NCI-H446 treated with DMSO at 0.1 percent for 48 hours (cell line): ENCODE measurements around the gene FMNL2.

Source experiments
- DNase-seq: peaks from one replicate; lab custom pipeline; 2025; lab: John Stamatoyannopoulos, UW

The FMNL2 gene

DNA sequence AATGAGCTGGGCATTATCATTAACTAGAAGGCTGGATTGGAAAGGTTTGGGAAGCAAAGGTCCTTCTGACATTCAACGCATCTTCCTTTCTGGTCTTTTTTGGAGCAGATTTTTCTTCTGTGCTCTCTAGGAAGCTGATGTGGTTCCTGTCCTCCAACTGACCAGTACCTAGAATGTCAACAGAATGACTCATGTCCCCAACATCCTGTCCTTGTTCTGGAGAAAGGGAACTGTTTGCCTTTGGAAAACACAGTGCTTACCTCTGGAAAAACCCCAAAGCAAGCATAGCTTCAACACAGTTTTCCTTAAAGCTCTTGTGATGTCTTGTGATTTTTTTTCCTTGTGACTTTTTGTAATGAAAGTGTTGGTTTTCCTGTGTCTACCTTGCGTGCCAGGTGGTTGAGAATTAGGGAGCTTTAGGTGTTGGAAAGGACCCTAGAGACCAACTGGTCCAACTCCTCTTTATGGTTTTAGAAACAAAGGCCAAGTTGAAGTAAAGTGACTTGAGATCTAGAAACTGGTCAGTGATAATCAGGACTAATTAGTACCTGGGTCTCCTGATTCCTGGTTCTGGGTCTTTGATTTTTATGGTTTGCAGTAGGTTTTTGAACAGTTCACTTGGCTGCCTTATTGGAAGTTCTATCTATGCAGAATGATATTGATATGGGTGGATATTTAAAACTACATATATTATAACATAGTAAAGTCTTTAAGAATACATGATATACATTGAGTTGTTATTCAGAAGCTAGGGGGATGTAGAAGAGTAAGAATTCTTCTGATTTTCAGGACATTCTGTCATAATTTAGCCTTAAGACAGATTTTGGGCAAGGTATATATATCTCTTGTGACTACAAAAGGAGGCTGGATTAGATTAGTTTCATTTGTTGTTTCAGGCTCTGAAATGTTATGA, 70.5 kb downstream of the FMNL2 start:
- no peak for DNase-seq

DNA sequence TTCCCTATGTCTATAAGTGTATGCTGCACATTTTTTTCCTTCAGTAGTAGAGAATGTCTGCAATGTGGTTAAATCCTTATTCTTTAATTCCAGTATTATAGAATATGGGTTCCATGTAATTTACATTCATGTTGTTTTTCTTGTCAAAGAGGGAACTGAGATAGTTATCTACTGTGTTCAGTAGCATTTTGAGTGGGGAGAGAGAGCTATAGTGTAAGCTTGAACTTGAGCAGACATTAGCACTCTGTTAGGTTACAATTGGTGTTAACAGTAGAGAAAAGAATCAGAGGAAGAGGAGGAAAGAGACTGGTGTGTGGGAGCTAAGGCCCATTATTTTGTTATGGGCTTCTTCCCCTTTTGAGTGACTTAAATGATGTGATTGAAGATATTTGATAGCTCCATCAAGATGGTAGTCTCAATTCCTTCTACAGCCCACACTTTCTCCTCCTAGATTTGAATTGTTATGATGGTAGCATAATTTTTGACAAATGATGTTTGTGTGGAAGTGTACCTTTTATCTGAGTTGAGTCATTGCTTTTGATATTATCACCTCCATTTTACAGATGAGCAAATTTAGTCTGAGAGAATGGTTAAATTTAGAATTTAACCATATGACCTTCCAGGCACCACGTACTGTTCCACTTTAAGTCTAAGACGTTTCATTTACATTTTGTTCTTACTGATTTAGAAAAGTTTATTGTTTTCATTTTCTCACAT, 71.3 kb downstream of the FMNL2 start:
- no peak for DNase-seq

DNA sequence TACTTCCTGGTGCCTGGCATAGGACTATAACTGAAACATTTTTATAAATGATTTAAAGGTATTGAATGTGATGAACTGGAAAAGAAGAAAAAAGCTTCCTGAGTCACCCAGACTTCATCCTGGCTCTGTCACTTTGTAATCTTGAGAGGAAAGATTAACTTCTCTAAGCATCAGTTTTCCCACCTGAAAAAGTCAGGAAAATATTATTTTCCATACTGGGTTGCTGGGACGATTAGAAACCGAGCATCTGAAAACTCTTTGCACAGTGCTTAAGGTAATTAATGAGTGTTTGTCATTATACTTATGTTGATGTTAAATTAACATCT, 71.8 kb downstream of the FMNL2 start:
- DNase-seq = no peak

DNA sequence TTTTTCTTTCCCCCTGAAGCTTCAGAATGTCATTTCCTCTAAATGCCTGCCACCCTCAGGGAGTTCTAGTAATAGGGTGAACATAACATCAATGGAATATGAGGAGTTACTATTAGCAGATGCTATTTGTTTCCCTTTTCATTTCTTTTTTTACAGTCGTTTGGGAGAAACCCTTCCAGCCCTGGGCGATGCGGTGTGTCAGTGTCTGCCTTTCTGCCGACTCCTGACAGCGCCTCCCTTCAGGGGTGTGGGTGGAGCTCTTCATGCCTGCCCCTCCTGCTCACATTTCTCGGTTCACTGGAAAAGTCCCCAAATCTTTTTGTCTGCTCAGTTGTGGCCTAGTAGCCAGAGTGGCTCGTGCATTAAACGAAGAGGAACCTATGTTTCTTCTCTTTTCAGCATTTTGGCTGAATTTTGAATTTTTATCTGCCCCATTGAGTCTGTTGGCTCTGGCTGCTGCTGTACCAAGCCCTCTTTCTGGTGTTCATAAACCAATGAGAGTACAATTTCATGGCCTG, 72.3 kb downstream of the FMNL2 start:
- no peak for DNase-seq

DNA sequence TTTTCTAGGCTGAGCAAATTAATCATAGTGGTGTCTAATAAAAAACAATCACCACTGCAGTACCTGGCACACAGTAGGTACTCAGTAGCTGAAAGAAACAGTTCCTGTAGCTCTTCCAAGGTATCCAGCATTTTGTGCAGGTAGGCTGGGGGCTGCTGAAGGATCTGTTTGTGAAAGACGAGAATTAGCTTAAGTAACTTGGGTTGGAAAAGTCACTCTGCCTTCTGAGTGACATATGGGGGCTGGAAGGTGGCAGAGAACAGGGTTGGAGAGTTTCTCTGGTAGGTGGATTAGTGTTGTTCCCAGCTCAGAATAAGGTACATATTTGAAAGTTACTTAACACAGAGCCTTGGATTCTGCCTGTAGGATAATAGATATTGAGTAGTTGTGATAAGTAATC, 72.8 kb downstream of the FMNL2 start:
- no peak for DNase-seq

DNA sequence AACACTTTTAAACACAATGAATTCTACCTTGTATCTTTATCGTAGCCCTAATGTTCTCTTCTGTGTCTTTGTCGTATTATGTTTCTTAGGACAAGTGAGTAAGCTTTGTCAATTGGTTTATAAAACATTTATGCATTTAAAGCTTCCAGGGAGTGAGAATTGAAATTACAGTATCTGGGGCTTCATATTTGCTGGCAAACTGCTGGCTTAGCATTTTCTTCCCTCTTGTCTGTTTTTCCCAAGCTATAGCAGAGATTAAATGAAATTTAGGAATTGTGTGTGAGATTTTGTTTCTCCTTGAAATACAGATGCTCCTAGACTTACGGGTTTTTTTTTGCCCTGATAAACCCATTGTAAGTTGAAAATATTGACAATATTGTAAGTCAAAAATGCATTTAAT, 73.3 kb downstream of the FMNL2 start:
- DNase-seq = no peak

DNA sequence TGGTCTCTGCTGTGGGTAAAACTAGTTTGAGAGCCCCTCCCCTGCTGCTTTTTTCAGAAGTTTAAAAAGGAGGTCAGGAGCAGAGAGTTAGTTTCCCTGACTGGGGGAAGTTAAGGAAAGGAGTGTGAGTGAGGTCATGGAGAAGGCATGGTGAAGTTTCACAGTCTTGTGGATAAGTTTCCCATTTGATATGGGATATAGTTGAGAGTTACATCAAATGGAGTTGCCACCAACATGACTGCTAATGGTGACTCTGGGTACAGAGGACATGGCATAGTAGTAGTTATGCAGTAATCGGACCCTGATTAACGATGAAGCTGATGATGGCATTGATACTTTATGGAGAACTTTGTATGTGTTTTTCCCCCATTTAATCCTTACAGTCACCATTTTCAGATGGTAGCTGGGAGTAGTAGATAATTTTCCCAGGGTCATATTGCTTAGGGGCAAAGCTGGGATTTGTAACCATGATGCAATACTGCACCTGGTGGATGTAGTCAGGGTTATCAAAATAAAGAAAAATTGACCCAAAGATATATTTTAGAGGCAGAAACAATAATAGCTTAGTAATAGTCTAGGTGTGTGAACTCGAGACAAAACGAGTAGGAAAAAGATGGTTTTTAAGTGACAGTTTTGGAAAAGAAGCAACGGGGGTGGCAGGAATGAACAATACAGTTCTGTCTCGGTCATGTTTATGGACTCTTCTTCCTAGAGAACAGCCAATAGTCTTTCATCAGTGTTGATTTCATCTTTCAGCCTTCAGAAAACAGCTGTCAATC, 74.6 kb downstream of the FMNL2 start:
- DNase-seq = no peak

DNA sequence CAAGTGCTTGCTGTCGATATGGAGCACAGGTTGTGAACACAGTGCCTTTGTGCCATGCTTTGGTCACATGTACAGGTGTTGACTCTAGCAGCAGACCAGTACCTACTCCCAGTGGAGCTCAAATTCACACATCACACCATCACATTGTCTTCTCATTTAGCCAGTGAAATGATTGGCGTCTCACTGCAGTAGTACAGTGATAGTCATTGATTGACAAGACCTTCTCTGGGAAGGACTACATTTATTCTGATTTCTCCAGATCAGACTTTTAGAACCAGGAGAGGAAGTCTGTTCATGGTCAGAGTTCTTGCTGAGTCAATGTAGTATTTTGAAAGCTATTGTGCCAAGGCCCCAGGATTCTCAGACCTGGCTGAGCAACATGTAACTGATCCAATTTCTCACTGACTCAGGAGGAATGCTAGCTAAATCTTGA, 75.2 kb downstream of the FMNL2 start:
- no peak for DNase-seq

DNA sequence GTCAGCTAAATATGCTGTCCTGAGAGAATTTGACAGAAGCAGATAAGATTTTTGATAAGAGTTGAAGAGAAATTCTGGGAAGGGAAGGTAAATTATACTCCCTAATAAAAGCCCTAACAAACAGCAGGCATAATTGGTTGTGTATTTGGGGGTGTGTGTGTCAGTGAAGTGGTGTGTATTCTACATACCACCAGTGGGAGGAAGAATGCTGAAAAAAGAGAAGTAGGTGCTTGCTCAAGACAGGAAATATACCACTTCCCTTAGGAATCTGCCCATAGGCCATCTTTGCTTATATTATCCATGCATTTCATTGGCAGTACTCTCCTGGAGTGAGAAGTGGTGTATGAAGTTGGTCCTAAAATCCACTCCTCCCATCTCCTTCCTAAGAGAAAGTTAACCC, 76.2 kb downstream of the FMNL2 start:
- DNase-seq = no peak

DNA sequence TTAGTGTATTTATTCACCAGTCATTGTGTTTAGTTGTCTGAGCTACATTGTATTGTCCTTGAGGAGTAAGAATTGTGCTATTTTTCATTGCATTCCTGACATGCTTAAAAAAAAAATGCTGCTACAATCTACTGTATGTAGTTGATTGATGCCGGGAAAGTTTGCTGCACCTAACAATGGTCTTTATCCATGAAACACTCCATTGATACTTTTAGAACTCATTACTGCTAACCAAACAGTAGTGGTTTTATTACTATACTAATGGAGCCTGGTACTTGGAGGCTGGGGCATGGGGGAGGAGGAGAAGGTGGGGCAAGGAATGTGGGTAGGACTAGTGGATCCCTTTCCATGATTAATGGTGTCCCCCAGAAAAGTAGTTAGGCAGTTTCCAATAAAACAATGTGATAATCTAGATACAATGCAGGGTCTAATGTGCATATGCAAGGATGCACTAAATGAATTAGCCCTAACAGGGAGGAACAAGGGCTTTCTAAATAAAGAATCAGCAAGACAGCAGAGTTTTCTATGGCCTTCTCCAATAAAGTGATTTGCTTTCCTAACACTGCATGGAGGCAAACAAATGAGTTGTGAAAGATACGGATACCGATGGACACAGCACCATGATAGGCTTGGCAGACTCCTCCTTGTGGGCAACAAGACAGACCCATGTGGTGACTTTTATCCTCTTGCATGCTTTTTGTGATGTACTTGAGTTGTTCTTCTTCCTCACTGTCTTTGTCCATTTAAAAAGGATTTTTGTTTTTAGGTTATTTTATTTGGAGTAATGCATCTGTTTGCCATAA, 78.5 kb downstream of the FMNL2 start:
- no peak for DNase-seq

DNA sequence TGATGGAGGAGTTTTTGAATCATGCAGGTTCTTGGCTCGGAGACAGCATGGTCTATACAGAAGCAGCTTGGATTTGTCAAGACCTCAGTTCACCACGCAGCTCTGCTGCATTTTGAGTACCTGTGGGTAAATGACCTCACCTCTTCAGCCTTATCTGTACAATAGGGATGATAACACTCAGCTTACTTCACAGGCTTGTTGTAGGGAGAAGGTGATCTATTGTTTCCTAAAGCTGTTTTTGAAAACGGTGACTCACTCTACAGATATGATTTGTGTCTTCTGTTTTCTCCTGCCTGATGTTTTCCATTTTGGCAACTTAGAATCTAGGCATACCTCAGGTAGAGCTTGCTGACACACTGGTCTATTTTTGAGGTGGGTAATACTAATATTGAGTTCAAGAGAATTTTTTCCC, 80.3 kb downstream of the FMNL2 start:
- DNase-seq = no peak

DNA sequence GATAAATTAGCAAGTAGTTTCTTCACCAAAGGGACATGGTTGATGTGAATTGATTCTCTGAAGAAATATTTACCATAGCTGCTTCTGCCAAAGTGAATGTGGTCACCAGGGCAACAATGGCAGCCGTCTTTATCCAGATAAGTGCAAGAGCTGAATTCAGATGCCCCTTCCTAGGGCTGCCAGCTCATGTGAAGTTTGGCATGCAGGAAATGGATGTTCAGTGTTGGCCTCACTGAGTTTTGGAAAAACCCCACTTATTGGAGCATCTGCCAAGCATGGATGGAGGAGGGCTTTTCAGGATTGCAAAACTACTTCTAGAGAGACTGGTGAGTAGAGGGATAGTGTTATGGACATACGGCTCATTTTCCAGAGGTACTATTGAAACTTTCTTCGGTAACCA, 80.8 kb downstream of the FMNL2 start:
- DNase-seq = peak; percentile 70

DNA sequence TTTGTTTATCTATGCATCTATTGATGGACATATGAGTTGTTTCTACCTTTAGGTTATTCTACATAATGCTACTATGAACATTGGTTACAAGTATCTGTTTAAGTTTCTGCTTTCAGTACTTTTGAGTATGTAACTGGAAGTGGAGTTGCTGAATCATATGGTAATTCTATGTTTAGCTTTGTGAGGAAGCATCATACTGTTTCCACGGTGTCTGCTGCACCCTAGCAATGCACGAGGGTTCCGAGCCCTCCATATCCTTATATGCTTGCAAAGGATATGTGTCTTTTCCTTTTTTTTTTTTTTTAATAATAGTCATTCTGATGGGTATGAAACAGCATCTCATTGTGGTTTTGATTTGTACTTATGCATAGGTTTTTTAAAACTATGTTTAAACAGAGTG, 83.7 kb downstream of the FMNL2 start:
- DNase-seq = no peak

DNA sequence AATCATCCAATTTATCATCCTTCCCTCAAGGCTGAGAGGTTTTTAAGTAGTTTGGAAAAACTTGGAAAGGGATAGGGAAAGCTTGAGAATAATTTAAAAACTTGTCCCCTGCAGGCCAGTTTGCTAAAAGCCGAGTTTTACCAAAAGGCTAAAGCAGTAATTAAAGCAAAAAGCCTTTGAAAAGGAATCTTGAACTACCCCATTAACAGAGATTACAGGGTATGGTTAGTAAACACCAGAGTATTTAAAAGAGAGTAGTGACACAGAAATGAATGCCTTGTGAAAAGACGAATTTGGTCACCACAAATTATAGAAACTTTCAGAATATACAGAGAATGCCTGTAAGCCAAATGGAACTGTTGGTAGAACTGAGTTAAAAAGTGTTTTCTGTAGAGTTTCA, 85.0 kb downstream of the FMNL2 start:
- DNase-seq = no peak

DNA sequence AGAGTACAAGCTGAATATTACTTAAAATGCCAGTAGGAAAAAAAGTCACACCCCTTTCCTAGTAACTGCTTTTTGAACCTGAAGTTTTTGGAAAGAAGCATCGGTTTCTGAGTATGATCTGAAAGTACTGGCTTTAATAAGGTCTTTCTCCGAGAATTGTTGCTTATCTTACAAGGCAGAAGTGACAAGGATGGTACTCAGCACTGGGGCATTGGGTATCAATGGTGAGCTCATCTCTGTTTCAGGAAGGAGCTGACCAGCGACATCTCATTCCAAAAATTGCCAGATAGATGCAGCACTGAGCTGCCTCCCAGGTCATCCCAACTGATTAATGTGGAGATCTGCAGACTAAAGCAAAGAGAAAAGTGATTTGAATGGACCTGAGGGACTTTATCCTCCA, 85.4 kb downstream of the FMNL2 start:
- DNase-seq = no peak

DNA sequence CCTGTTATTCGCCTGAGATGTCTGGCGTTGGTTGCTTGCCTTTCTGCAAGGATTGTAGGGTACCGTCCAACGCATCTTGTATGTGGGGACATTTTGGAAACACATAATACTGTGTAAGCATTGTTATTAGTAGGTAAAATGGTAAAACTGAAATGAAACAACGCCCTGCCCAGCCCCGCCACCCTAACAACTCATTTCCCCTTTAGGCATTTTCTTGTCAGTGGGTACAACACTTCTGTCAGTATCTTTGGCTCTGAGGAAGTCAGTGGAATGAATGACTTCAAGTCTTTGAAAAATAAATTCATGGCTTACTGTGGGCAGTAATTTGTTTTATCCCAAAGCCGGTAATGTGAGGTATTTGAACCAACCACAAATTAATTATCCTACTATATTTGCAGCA, 86.0 kb downstream of the FMNL2 start:
- DNase-seq = no peak

DNA sequence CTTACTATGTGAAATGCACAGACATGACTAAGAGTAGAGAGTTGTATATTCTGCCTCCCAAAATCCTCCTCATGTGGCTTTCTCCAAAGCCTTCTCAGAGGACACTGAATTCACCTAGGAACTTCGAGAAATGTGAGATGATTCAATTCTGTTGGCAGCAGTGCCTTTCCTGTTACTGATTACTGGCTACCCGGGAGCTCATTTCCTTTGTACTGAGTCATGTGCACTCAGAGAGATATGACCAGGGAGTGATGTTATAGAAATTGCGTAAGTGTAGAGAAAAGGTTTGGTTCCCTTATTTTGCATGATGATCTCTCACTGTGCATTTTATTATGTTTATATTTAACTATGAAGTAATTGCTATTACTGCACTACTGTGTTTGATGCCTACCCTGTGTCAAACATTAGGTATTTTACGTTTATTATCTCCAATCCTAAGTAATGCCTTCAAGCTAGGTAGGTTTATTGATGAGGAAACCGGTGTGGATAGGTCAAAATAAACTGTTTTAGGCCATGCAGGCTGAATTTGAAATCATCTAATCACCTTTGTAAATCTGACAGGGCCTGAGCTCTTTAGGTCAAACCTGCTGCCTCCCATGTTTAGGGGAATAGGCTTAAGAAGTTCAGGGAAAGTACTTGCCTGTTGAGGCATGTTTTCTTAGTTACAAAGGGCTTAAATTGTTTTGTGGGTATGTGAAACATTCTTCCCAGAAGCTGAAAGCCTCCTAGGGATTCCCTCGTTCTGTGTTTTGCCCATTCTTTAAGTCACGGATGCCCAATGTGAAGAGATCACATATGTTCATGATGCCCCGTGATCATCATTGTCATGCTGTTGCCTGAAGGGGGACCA, 86.8 kb downstream of the FMNL2 start:
- DNase-seq = peak; percentile 47

DNA sequence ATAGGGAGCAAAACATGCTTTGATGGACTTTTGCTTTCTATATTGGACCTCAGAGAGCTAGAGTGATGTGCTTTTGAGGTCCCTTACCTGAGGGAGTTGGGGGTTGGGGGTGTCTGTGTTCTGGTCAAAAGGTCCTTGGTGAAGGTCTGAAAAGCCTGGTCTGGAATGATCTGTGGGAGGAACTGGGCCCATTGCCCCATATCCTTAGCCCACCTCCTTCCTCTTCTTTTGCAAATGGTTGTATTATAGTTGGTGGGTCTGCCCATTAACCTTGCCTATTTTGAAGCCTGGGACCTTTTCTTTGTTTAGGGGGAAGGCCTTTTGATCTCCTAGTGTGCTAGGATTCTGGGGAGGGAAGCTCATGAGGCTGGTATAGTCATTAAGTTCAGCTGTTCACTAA, 88.7 kb downstream of the FMNL2 start:
- no peak for DNase-seq

DNA sequence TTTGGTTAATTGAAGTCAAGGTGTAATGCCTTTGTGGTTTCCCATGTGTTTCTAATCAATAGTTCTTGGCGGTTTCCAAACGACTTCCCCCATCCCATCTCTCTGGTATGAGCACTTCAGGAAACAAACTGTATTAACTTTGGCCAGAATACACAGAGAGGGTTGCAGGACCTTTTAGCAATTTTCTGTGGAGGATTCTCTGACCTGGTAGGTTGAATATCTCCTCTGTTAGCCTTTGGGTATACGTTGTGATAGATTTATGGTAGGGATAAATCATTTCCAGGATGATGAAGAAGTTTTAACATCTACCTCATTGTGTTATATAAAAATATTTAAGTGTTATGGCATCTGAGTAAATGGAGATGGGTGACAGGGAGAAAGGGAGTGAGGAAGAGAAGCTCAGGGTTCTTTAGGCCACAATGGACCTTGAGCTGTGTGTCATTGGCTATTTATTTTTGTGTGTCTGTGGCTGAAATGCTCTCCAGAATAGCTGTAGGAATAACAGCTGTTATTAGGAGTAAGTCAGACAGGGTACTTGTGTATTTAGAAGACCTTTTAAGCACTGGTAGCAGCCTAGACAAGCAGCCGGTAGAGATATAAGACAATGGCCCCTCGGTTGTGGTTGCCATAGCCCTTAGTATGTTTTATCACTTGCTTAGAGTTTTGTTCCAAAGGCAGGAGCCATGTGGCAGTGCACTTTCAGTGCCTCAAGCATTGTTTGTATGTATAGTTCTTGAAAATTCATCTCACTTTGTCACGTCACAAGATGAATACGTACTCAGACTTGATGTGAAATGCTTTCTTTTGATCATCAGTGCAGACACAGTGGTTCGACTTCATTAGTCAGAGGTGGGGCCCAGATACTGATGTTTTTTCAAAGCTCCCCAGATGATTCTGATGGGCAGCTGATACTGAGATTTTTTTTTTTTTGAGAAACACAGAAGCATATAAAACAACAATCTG, 91.1 kb downstream of the FMNL2 start:
- no peak for DNase-seq

DNA sequence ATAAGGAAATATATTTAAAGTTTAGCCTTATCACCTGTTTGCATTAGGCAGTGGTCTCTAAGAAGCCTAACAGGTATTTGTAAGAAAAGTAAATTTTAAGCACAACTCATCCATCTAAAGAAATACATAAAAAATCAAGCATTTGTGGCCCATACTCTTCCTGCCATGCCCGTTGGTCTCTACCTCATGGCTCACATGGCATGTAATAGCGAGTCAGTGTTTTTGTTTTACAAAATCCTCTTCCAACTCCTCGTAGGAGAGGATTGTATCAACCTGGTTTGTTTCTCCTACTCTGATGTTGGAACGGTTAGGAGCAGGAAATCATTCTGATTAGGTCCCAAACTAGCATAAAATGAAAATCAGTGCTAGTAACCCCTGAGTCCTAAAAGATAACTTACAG, 91.8 kb downstream of the FMNL2 start:
- DNase-seq = no peak
